Raji (cell line): Measurements from ENCODE around the gene CACNA1E.

Experiments used
- POLR2A ChIP-seq: IDR thresholded peaks from 2 replicates; pipeline ENCODE4 v1.6.1; 2011; ENCODE audit warnings: low read depth, low read length, control low read depth; ENCODE audit not compliant: insufficient read depth

The CACNA1E gene

DNA sequence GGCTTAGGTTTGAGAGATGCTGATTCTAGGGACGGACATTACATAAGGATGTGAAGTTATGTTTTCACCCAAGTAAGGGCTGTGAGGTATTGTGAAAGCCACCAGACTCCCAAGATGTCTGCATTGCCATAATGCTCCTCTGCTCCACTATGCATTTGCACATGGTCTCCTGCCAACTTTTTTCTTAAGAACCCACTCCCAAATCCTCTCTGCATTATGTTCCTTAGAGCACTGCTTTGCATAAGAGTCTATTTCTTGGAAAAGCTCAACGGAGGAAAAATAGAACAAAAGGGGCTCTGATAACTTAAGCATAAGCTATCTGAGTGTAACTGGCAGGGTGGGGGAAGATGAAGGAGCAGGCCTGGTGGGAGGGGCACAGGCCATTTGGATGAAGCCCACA is 5.0 kb upstream of the CACNA1E start:
- TF ChIP-seq POLR2A: no peak

DNA sequence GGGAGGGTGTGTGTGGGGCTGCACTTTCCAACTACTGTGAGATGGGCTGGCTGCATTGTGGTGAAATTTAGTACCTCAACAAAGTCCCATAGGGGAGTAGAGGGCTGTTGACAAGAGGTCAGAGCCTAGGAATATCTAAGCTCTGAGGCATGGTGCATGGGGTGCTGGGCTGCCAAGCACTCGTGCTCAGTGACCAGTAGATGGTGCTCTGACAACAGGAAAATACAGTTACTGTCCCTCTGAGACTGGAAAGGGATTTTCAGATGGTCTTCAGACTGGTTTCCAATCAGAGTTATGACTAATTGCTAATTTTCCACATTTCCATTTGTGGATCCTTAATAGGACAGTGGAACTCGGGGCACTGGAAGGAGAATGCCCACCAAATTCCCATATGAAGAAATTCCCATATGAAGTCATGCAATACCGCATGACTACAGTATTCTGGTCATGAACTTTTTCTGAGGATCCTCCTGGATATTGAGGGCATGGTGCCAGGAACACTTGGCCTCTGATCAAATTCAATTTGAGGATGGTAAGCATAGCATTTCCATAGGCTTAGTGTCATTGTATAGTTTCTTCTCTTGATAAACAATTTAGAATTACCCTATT is 4.1 kb upstream of the CACNA1E start:
- TF ChIP-seq POLR2A: no peak

- no peak for TF ChIP-seq POLR2A
Observed at GRCh38 chr1:181482001-181482430, 1.3 kb upstream of the CACNA1E start.

DNA sequence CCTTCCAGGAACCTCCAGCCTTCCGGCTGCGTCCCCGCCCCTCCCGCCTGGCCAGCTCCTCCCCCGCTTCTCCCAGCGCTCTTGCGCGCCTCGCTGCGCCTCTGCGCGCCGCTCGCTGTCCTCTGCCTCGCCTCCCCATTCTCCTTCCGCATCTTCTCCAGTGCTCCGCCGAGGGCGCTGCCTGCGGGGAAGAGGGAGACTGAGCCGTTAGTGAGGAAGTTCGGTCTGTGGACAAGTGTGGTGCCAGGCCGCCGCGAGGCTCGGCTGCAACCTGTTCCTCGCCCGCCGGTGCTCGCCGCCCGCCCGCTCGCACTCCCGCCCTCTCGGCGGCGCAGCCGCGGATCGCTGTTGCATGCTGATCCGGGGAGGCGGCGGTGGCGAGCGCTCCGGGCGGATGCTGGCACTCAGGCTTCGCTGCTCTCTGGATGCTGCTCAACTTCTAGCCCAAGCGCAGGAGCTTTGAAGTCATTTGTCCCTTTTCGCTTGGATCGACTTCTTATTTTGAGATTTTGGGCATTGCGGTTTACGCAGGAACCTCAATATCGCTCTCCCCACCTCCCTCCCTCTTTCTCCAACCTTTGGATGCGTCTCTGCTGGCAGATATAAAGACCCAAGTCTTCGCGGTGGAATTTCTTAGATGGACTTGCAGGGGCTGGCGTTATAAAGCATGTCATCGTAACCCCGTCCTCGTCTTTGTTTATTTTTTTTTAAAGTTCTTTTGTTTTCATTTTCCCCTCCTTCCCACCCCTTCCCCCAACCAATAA is 614 bp upstream of the CACNA1E start:
- no peak for TF ChIP-seq POLR2A

- no peak for TF ChIP-seq POLR2A
Observed at GRCh38 chr1:181484821-181485220, 1.5 kb downstream of the CACNA1E start.

DNA sequence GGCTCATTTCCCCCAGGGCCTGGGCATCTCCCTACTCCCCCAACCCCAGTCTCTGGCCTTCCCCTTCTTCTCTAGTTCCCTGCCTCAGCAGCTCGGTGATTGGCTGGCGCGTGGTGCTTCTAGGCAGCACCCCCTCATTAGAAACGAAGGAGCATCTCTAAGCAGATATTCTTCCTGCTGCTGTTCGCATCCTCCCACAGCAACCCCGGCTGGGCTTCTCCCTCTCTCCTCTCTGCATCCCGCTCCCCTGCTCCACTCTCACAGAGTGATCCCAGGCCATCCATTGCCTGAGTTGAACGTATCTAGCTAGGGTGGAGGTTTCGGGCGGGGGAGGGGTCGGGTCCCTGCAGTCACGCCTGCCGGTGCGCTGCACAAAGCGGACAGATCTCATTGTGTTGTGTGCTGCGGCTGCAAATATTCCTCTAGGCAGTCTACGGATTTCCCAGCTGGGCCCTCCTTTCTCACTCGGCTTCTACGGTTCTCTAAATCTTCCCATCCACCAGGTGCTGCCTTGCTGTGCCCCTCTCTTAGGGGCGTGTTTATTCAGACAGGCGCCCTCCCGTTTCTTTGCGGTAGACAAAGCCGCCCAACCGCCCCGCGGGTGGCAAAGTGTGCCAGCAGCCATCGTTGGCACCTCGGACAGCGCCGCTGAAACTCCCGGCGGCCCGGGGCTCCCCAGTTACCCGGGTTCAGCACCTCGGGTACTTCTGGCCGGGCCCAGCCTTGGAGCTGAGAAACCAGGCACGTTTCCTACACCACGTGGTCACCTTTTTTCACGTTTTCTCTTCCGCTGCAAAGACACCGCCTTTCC is 2.2 kb downstream of the CACNA1E start:
- TF ChIP-seq POLR2A: no peak

- TF ChIP-seq POLR2A: no peak
Observed at GRCh38 chr1:181486098-181486420, 2.7 kb downstream of the CACNA1E start.

DNA sequence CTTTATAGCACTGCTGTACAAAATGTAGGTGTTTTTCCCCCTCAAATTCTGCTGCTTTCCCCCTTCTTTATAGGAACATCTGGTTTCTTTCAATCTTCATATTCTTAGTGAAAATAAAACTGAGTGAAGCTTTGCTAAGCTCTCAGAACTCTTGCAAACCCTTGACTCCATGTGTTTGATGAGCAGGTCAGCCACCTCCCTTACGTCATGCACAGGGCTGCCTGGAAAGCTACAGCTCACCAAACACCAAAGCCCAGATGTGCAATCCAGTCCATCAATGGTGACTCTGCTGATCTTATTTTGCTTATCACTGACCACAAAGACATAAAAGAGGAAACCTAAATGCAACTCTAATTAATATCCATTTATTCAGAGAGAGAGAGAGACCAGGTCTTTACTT is 5.5 kb downstream of the CACNA1E start:
- no peak for TF ChIP-seq POLR2A

GRCh38 chr1:181490276-181490675 is 7.0 kb downstream of the CACNA1E start:
- TF ChIP-seq POLR2A: no peak

DNA sequence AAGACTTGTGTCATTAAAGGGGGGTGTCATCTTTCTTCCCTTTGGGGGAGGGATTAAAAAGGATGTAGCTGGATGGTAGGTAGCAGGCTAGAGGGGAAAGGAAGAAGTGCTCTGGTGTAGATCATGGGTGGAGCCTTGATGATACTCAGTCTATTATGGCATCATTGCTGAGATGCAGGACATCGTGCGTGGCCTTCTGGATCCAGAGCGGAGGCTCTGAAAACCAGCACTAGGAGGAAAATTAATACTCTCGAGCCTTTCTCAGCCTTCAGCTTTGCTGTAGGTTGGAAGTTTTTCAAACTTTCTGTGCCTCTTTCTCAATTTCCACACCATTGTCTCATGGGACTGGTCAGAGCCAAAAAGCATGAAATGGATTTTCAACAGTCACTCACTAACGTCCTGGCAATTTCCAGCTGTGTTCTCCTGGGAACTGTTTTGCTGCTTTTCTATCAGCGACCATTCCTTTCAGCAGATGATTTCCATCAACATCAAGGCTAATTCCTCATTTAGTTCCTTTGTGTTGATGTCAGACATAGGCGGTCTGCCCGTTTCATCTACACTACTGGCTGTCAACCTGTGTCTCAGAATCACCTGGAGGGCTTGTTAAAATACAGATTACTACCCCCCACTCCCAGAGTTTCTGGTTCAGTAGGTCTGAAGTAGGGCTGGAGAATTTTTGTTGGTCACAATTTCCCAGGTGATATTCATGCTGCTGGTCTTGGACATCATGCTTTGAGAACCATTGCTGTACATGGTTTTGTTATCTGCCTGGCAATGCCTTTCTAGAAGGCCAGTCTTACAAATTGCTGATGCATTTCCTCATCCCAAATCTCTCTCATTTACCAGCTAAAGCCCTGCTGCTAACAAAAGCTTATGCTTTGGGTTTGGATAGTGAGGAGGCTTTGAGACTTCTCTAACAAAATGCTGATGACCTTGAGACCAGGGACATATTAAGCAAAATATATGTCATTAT is 7.7 kb downstream of the CACNA1E start:
- TF ChIP-seq POLR2A: no peak

DNA sequence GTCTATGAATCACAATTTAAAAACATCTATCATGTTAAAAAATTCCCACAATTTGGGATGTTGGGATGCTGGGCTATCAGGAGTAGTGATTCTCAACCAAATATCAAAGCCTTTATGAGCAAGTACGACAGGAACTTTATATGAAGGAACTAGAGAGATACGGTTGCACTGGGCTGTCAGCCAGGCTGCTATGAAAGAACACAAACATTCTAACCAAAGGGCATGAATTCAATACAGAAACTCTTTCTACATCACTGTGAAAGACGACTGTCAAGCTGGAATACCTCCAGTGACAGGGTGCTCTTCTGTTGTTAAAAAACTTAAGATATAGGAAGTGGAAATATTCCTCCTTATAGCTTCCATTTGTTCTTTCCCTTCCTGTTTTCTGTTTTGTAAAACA is 9.8 kb downstream of the CACNA1E start:
- no peak for TF ChIP-seq POLR2A

- no peak for TF ChIP-seq POLR2A
Observed at GRCh38 chr1:181493885-181494284, 10.6 kb downstream of the CACNA1E start.

DNA sequence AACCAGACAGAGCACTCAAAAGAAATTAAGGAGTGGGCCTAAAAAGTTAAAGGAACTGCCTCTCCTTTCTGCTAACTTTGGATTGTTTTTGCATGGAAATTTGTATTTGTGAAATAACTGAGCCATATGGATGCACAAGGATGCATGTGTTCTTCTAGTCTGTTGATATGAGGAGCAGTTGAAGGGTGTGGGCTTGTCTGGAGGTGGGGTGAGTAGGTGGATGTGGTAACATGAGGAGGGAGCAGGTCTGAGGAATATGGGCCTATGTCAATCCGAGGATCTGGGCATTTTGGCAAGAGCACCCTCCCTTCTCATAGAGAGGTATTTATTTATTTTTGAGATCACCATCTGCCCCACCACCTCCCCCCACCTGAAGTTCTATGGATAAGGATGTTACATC is 13.4 kb downstream of the CACNA1E start:
- TF ChIP-seq POLR2A: no peak

DNA sequence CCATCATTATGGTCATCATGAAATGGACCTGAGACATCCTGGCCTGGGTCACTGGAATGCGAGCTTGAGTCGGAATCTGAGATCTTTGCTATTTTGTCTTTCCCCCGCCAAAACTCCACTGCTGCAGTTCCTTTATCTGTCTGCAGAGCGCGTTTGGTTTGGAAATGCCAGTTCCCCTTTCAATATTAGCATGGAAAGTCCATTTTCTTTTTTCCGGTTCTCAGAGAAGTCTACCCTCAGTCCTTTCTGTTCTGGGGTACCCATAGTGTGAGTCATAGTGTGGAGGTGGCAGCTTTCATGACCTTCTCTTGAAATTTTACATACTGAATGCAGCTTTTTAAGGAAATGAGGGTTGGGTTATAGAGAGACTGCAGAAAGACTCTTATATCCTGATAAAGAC is 14.6 kb downstream of the CACNA1E start:
- TF ChIP-seq POLR2A: no peak

DNA sequence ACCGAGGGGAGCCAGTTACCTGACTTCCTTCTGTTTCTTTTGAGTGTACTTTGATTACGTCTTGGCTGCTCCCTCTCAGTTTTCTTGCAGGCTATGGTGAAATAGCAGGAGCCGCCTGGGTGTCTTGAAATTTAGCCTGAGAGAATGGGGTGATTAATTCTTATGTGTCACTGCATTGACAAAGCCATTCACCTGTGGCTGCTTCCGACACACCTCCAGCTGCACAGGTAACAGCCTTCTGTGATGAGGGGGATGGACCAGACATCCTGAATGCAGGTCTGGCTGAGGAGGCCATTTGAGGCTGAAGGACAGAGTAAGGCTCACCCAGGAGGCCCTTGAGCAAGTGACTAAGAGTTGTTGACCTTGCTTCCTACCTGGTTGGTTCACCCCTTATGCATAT is 16.5 kb downstream of the CACNA1E start:
- TF ChIP-seq POLR2A: no peak

DNA sequence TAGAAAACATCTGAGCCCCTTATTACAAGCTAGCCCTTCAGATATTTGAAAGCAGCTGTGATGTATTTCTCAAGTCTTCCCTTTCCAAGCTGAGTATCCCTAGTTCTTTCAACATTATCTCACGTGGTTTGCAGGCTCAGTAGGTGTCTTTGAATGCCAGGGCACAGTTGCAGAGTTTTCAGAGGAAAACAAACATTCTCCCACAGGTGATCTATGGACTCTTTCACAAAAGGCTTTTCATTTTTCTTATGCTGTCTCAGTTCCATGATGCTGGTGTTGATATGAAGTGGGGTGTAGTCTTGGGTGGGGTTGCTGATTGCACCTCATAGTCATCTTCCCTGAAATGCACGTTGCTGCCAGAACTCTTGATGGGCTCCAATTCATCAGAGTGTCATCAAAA is 17.3 kb downstream of the CACNA1E start:
- TF ChIP-seq POLR2A: no peak

- no peak for TF ChIP-seq POLR2A
Observed at GRCh38 chr1:181501612-181502011, 18.3 kb downstream of the CACNA1E start.
